IMR-90 (cell line): ENCODE measurements around the gene GSTT2B. TPM values are rescaled to one million over a fixed set of nuclear protein-coding genes. Genes with fewer than 3 reads are reported as not detected.
A peak's percentile ranks its signal among the peaks of the same experiment; 100 is the strongest.
"Not testable (repeated sequence)": the region's sequence is repeated elsewhere in the genome, so short reads cannot be mapped to it uniquely, and the experiment has no call there.

Source experiments
- ATAC-seq: fragments of 200-7000 bp; cut with Tn5 transposase; 2 replicates; pipeline ENCODE4 v1.9.1; 2020; ENCODE audit warnings: low read depth, mild to moderate bottlenecking, moderate library complexity
- BruUV-seq: library from RNA; stranded (reverse); fragments of 400-500 nt; replicated peaks from 2 replicates; lab custom pipeline; 2021; lab: Mats Ljungman, UMichigan
- CTCF ChIA-PET: fragments of 300-600 bp; formaldehyde crosslinking; extraction: SDS; loops from one replicate; lab custom pipeline; 2021; ENCODE audit warnings: antibody characterized with exemption; lab: Yijun Ruan, JAX
- POLR2A ChIA-PET: fragments of 300-600 bp; sonication (Branson Sonifier 250); formaldehyde crosslinking; loops from one replicate; lab custom pipeline; 2022; ENCODE audit warnings: antibody characterized with exemption; ENCODE audit not compliant: unreplicated experiment; lab: Charles Lee
- DNase-seq: peaks from one replicate; pipeline ENCODE4 v3.0.0; 2013
- H2AFZ ChIP-seq: replicated peaks from 2 replicates; pipeline ENCODE3; 2013; ENCODE audit warnings: low read length, mild to moderate bottlenecking; ENCODE audit not compliant: poor library complexity
- H2AK5ac ChIP-seq: 2 replicates; pipeline ENCODE4 v1.6.1; 2013; ENCODE audit warnings: low read depth, low read length, inconsistent platforms
- H2AK9ac ChIP-seq: replicated peaks from 2 replicates; pipeline ENCODE3; 2013; ENCODE audit warnings: mild to moderate bottlenecking, low read depth, low read length, moderate library complexity; ENCODE audit not compliant: poor library complexity
- H2BK120ac ChIP-seq: 2 replicates; pipeline ENCODE4 v1.6.1; 2013; ENCODE audit warnings: low read depth, low read length, inconsistent platforms
- H2BK15ac ChIP-seq: 3 replicates; pipeline ENCODE4 v1.6.1; 2013; ENCODE audit warnings: low read depth, low read length, inconsistent platforms
- H2BK20ac ChIP-seq: 2 replicates; pipeline ENCODE4 v1.6.1; 2013; ENCODE audit warnings: low read depth, mild to moderate bottlenecking, inconsistent platforms, low read length, moderate library complexity
- H2BK5ac ChIP-seq: 2 replicates; pipeline ENCODE4 v1.6.1; 2013; ENCODE audit warnings: mild to moderate bottlenecking, low read depth, low read length, inconsistent platforms; ENCODE audit not compliant: poor library complexity, severe bottlenecking
- H3K14ac ChIP-seq: replicated peaks from 2 replicates; pipeline ENCODE4 v1.6.1; 2013; ENCODE audit warnings: low read depth, low read length, inconsistent platforms
- H3K18ac ChIP-seq: 2 replicates; pipeline ENCODE4 v1.6.1; 2013; ENCODE audit warnings: low read depth, low read length, control low read depth
- H3K23ac ChIP-seq: 2 replicates; pipeline ENCODE4 v1.6.1; 2013; ENCODE audit warnings: low read depth, low read length, inconsistent platforms
- H3K27ac ChIP-seq: 2 replicates; pipeline ENCODE4 v1.5.1; 2013; ENCODE audit warnings: mild to moderate bottlenecking, control low read depth, low read length; ENCODE audit not compliant: insufficient read depth
- H3K27me3 ChIP-seq: 2 replicates; pipeline ENCODE4 v1.6.1; 2013; ENCODE audit warnings: low read length; ENCODE audit not compliant: control insufficient read depth, insufficient read depth
- H3K36me3 ChIP-seq: 2 replicates; pipeline ENCODE4 v1.6.1; 2013; ENCODE audit warnings: low read length, mixed read lengths; ENCODE audit not compliant: control insufficient read depth, insufficient read depth
- H3K4ac ChIP-seq: 2 replicates; pipeline ENCODE4 v1.6.1; 2013; ENCODE audit warnings: low read depth, low read length, inconsistent platforms
- H3K4me1 ChIP-seq: 2 replicates; pipeline ENCODE4 v1.6.1; 2013; ENCODE audit warnings: low read length, mixed read lengths; ENCODE audit not compliant: control insufficient read depth, insufficient read depth
- H3K4me2 ChIP-seq: 2 replicates; pipeline ENCODE4 v1.6.1; 2013; ENCODE audit warnings: low read depth, mild to moderate bottlenecking, control low read depth, low read length, moderate library complexity
- H3K4me3 ChIP-seq: 2 replicates; pipeline ENCODE4 v1.5.1; 2013; ENCODE audit warnings: low read depth, mild to moderate bottlenecking, control low read depth, low read length, moderate library complexity; ENCODE audit not compliant: insufficient read depth
- H3K56ac ChIP-seq: 2 replicates; pipeline ENCODE4 v1.6.1; 2013; ENCODE audit warnings: low read length, inconsistent platforms; ENCODE audit not compliant: insufficient read depth; ENCODE audit errors: extremely low read depth
- H3K79me1 ChIP-seq, 2 experiments: 2 replicates each; pipeline ENCODE4 v1.6.1; 2013; ENCODE audit warnings: low read length in 2 of 2, inconsistent platforms in 1 of 2, low read depth in 1 of 2
- H3K9ac ChIP-seq: 2 replicates; pipeline ENCODE4 v1.6.1; 2013; ENCODE audit warnings: low read depth, low read length, control low read depth
- H3K9me1 ChIP-seq: 2 replicates; pipeline ENCODE4 v1.6.1; 2013; ENCODE audit warnings: low read length, inconsistent platforms; ENCODE audit not compliant: insufficient read depth
- H3K9me3 ChIP-seq: 2 replicates; pipeline ENCODE4 v1.6.1; 2013; ENCODE audit warnings: low read length; ENCODE audit not compliant: control insufficient read depth, insufficient read depth
- H4K20me1 ChIP-seq: 2 replicates; pipeline ENCODE4 v1.6.1; 2013; ENCODE audit warnings: low read length, inconsistent platforms; ENCODE audit not compliant: insufficient read depth
- H4K5ac ChIP-seq: 2 replicates; pipeline ENCODE4 v1.6.1; 2013; ENCODE audit warnings: mild to moderate bottlenecking, low read depth, low read length, control low read depth
- H4K8ac ChIP-seq, 2 experiments: 2 replicates each; pipeline ENCODE4 v1.6.1; 2013; ENCODE audit warnings: low read depth in 2 of 2, low read length in 2 of 2, control low read depth in 1 of 2, inconsistent platforms in 1 of 2
- H4K91ac ChIP-seq: 2 replicates; pipeline ENCODE4 v1.6.1; 2013; ENCODE audit warnings: low read depth, low read length, inconsistent platforms; ENCODE audit not compliant: insufficient read depth
- CTCF ChIP-seq: conservative IDR thresholded peaks from 2 replicates; pipeline ENCODE4 v1.5.1; 2012; ENCODE audit warnings: mild to moderate bottlenecking, low read depth, low read length, improper control_type of control experiment
- MAZ ChIP-seq: IDR thresholded peaks from 2 replicates; pipeline ENCODE4 v1.6.1; 2012; ENCODE audit warnings: low read depth, mild to moderate bottlenecking, low read length, improper control_type of control experiment, moderate library complexity, borderline replicate concordance
- RAD21 ChIP-seq: IDR thresholded peaks from 2 replicates; pipeline ENCODE4 v1.6.1; 2012; ENCODE audit warnings: low read length, improper control_type of control experiment
- SMC3 ChIP-seq: fragments of 150-350 bp; IDR thresholded peaks from 2 replicates; pipeline ENCODE4 v1.6.1; 2016; ENCODE audit warnings: low read depth, mild to moderate bottlenecking, antibody characterized with exemption, low read length, moderate library complexity
- USF2 ChIP-seq: fragments of 150-350 bp; IDR thresholded peaks from 2 replicates; pipeline ENCODE4 v1.6.1; 2017; ENCODE audit warnings: mild to moderate bottlenecking, antibody characterized with exemption, low read length, low read depth
- WGBS, 2 experiments: methylation state at CpG; one replicate each; pipeline versions ENCODE4 v1.1.5 to v1.1.7; 2013; ENCODE audit warnings: missing lambda C conversion rate in 2 of 2; ENCODE audit not compliant: insufficient read length in 1 of 2; ENCODE audit errors: extremely low coverage in 2 of 2; 5-methylcytosine and 5-hydroxymethylcytosine counted together
- dilution Hi-C: fragments of 300-500 bp; cut with HindIII; formaldehyde crosslinking; loops from one replicate; pipeline ENCODE4 v1.14.3; 2018; ENCODE audit warnings: low sequenced_read_pairs; ENCODE audit not compliant: unreplicated experiment
- in situ Hi-C: fragments of 300-500 bp; cut with MboI; formaldehyde crosslinking; loops from 3 replicates; pipeline ENCODE4 v1.14.3; 2019; ENCODE audit warnings: low sequenced_read_pairs, inconsistent platforms, mixed read lengths
- intact Hi-C: fragments of 100-400 bp; cut with micrococcal nuclease; formaldehyde crosslinking; loops from 2 replicates; pipeline ENCODE4 v1.10.0; 2022
- polyA plus RNA-seq, 3 experiments: library from polyadenylated mRNA; depleted of rRNA; stranded (reverse); fragments of >200 nt; gene quantifications; 2 replicates each; pipeline ENCODE4 v1.2.3, GENCODE V29; 2012; ENCODE audit warnings: low replicate concordance in 1 of 3
- total RNA-seq: library from RNA; depleted of rRNA; stranded (reverse); fragments of >200 nt; gene quantifications from 2 replicates; pipeline ENCODE4 v1.2.3, GENCODE V29; 2012

Gene GSTT2B
- total and polyA plus RNA-seq, 2 of the 4 experiments (the other 2 are of a cell fraction): 15.1 to 77.0 TPM

GRCh38 chr22:23956301-23956900 is 4.6 kb downstream of the GSTT2B start:
- H3K4me2 ChIP-seq, H3K14ac ChIP-seq, H3K27me3 ChIP-seq, H2BK120ac ChIP-seq, H3K9ac ChIP-seq, H3K56ac ChIP-seq, POLR2A ChIA-PET, H3K4me3 ChIP-seq, H3K4me1 ChIP-seq, H4K8ac ChIP-seq, H2BK20ac ChIP-seq, H3K18ac ChIP-seq, CTCF ChIA-PET, H3K27ac ChIP-seq, H3K79me1 ChIP-seq, H2AK5ac ChIP-seq, H3K36me3 ChIP-seq, H4K5ac ChIP-seq, H2BK5ac ChIP-seq, H4K91ac ChIP-seq, H2BK15ac ChIP-seq, in situ Hi-C loops, dilution Hi-C loops, H3K4ac ChIP-seq, H2AK9ac ChIP-seq, BruUV-seq, H3K9me3 ChIP-seq, H3K23ac ChIP-seq, H3K9me1 ChIP-seq, H4K20me1 ChIP-seq: not testable (repeated sequence)
- H2AFZ ChIP-seq: peak overlapping the region; percentile 43
- DNase-seq (peak; percentile 58), ATAC-seq (peak; percentile 38)
- intact Hi-C loops: loop anchor here (10.0 kb wide), 3 partner anchors 92 to 412 kb away; partner anchors contain the start of gene MMP11
- no CpG with 5 or more reads among the region's 12 CpGs for WGBS, 2 experiments
- peak; percentile 72 for TF ChIP-seq CTCF
- peak; percentile 59 for TF ChIP-seq USF2
- peak; percentile 76 for TF ChIP-seq SMC3
- peak; percentile 81 for TF ChIP-seq RAD21
- 0 out of 2 replicates have a peak, but pooled peaks have one; percentile 10 for TF ChIP-seq MAZ
